Naive thymus-derived CD4-positive, alpha-beta T cell (primary cell): ENCODE data around the gene SYT14. TPM values are rescaled to one million over a fixed set of nuclear protein-coding genes. Genes with fewer than 3 reads are reported as not detected.
"Not testable (repeated sequence)": the region's sequence is repeated elsewhere in the genome, so short reads cannot be mapped to it uniquely, and the experiment has no call there.

ENCODE experiments used
- ATAC-seq: fragments of 150-1000 bp; cut with Tn5 transposase; 2 replicates; pipeline ENCODE4 v1.10.0; 2021; ENCODE audit warnings: mild to moderate bottlenecking, moderate library complexity
- CTCF ChIA-PET: fragments of 350-600 bp; sonication (Branson Sonifier 250); formaldehyde crosslinking; loops from one replicate; lab custom pipeline; 2021; ENCODE audit warnings: antibody characterized with exemption; lab: Charles Lee
- POLR2A ChIA-PET: fragments of 350-600 bp; sonication (Branson Sonifier 250); formaldehyde crosslinking; loops from one replicate; lab custom pipeline; 2021; ENCODE audit warnings: antibody characterized with exemption, inconsistent platforms; lab: Charles Lee
- DNase-seq, 9 donors: peaks; one replicate each; pipeline versions ENCODE4 v3.0.0 to v3.0.0-alpha.2; 2020 to 2022; ENCODE audit warnings: mixed read lengths in 1 of 9
- H3K27ac ChIP-seq: one replicate; pipeline ENCODE4 v1.7.0; 2013; ENCODE audit warnings: mild to moderate bottlenecking, low read depth, low read length, moderate library complexity
- H3K27me3 ChIP-seq, 2 donors: one replicate each; pipeline ENCODE4 v1.7.0; 2013; ENCODE audit warnings: low read length in 2 of 2, mild to moderate bottlenecking in 2 of 2, moderate library complexity in 2 of 2; ENCODE audit not compliant: control insufficient read depth in 2 of 2, insufficient read depth in 2 of 2
- H3K36me3 ChIP-seq, 3 experiments: 1 replicate in 2 of 3; 2 replicates in 1 of 3; pipeline ENCODE4 v1.7.0; 2013; ENCODE audit warnings: low read length in 3 of 3, mild to moderate bottlenecking in 3 of 3, moderate library complexity in 1 of 3; ENCODE audit not compliant: insufficient read depth in 3 of 3, control insufficient read depth in 2 of 3
- H3K4me1 ChIP-seq, 2 donors: one replicate each; pipeline ENCODE4 v1.7.0; 2013; ENCODE audit warnings: low read length in 2 of 2, mild to moderate bottlenecking in 2 of 2, moderate library complexity in 1 of 2; ENCODE audit not compliant: control insufficient read depth in 2 of 2, insufficient read depth in 2 of 2
- H3K4me3 ChIP-seq: 2 replicates; pipeline ENCODE4 v1.7.0; 2013; ENCODE audit warnings: mild to moderate bottlenecking, low read length
- H3K9me3 ChIP-seq, 3 experiments: 1 replicate in 2 of 3; 2 replicates in 1 of 3; pipeline ENCODE4 v1.7.0; 2013; ENCODE audit warnings: low read length in 3 of 3; ENCODE audit not compliant: control insufficient read depth in 2 of 3
- H3K27ac Mint-ChIP-seq, 9 donors: one replicate each; pipeline ENCODE4 v1.8.0; 2020 to 2022; ENCODE audit warnings: mixed read lengths in 9 of 9, mild to moderate bottlenecking in 8 of 9, moderate library complexity in 5 of 9, inconsistent platforms in 2 of 9
- H3K27me3 Mint-ChIP-seq, 5 donors: one replicate each; pipeline ENCODE4 v1.8.0; 2021 to 2022; ENCODE audit warnings: mixed read lengths in 5 of 5, mild to moderate bottlenecking in 1 of 5
- H3K36me3 Mint-ChIP-seq, 5 donors: one replicate each; pipeline ENCODE4 v1.8.0; 2020 to 2022; ENCODE audit warnings: mixed read lengths in 5 of 5, mild to moderate bottlenecking in 3 of 5, inconsistent platforms in 1 of 5
- H3K4me1 Mint-ChIP-seq, 7 donors: one replicate each; pipeline ENCODE4 v1.8.0; 2020 to 2022; ENCODE audit warnings: mixed read lengths in 7 of 7, mild to moderate bottlenecking in 3 of 7, inconsistent platforms in 1 of 7
- H3K4me3 Mint-ChIP-seq, 10 donors: one replicate each; pipeline ENCODE4 v1.8.0; 2020 to 2022; ENCODE audit warnings: mild to moderate bottlenecking in 10 of 10, mixed read lengths in 10 of 10, moderate library complexity in 6 of 10, inconsistent platforms in 2 of 10
- H3K9me3 Mint-ChIP-seq, 11 donors: one replicate each; pipeline ENCODE4 v1.8.0; 2020 to 2022; ENCODE audit warnings: mixed read lengths in 11 of 11, mild to moderate bottlenecking in 4 of 11, inconsistent platforms in 1 of 11, moderate library complexity in 1 of 11
- intact Hi-C, 2 donors: fragments of 100-400 bp; cut with micrococcal nuclease; formaldehyde crosslinking; loops; one replicate each; pipeline ENCODE4 v1.15.1; 2023
- polyA plus RNA-seq, 2 donors: library from polyadenylated mRNA; unstranded; fragments of 300-500 nt; fragmentation: Illumina TruSeq; gene quantifications; one replicate each; pipeline ENCODE4 v1.2.3, GENCODE V29; 2021
- total RNA-seq, 6 experiments: library from RNA in 5 of 6; stranded (reverse) in 5 of 6; gene quantifications; 1 replicate in 5 of 6; 2 replicates in 1 of 6; pipeline ENCODE4 v1.2.3 and lab custom pipeline; 2021 to 2026

Gene SYT14
- total RNA-seq (not detected), polyA plus RNA-seq (not detected), total RNA-seq (lab: John Stamatoyannopoulos, UW) (not detected)

- H3K9me3 Mint-ChIP-seq = peaks cover 0 to 31% (median 9%) of the 10 kb centered on the region in 11 donors
- H3K27ac ChIP-seq = no peak within 1 kb of the TSS
- CTCF ChIA-PET = no interaction called here
- no peaks in the 10 kb centered on the region for H3K9me3 ChIP-seq
- POLR2A ChIA-PET = no interaction called here
- peak within 1 kb of the TSS; percentile 63 to 83 (median 76) for H3K4me3 Mint-ChIP-seq
- DNase-seq (peak in 1 of 9 donors; percentile 25), ATAC-seq (no peak)
- peaks cover 66 to 75% (median 68%) of the 10 kb centered on the region in 5 donors for H3K27me3 Mint-ChIP-seq
- H3K4me3 ChIP-seq = no peak within 1 kb of the TSS
- intact Hi-C loops = no loop called here
- peaks cover 0 to 9% (median 2%) of the 10 kb centered on the region in 5 donors for H3K36me3 Mint-ChIP-seq
- H3K27ac Mint-ChIP-seq = peak within 1 kb of the TSS in 2 of 9 donors; percentile 26 to 66
- H3K27me3 ChIP-seq = peaks cover 0 to 3% of the 10 kb centered on the region in 2 donors
- no peaks in the 10 kb centered on the region for H3K36me3 ChIP-seq
- H3K4me1 ChIP-seq = no peaks in the 10 kb centered on the region
- peaks cover 6 to 24% (median 16%) of the 10 kb centered on the region in 7 donors for H3K4me1 Mint-ChIP-seq
Observed at GRCh38 chr1:209937996-209938959, at the start of gene SYT14. TSS of gene SYT14 (plus strand) at chr1:209938217. CDS start at chr1:209938265, 48 bp downstream.

GRCh38 chr1:209888291-209889076, 49.5 kb upstream of the SYT14 start:
- H3K27me3 ChIP-seq, H3K4me1 ChIP-seq, H3K9me3 Mint-ChIP-seq, H3K4me3 ChIP-seq, H3K36me3 Mint-ChIP-seq, CTCF ChIA-PET, H3K4me3 Mint-ChIP-seq, POLR2A ChIA-PET, ATAC-seq, H3K4me1 Mint-ChIP-seq, intact Hi-C loops, DNase-seq, H3K9me3 ChIP-seq, H3K27ac ChIP-seq, H3K27ac Mint-ChIP-seq, H3K36me3 ChIP-seq: not testable (repeated sequence)
- H3K27me3 Mint-ChIP-seq = peaks cover 8 to 33% (median 21%) of the 10 kb centered on the region in 5 donors

- H3K4me1 ChIP-seq = no peaks in the 10 kb centered on the region
- POLR2A ChIA-PET = no interaction called here
- DNase-seq (no peak), ATAC-seq (no peak)
- H3K36me3 ChIP-seq = no peaks in the 10 kb centered on the region
- H3K4me1 Mint-ChIP-seq = peaks cover 0 to 2% (median 0%) of the 10 kb centered on the region in 7 donors
- H3K36me3 Mint-ChIP-seq = no peaks in the 10 kb centered on the region
- H3K9me3 Mint-ChIP-seq = no peaks in the 10 kb centered on the region
- intact Hi-C loops = no loop called here
- H3K27me3 ChIP-seq = peaks cover 0 to 6% of the 10 kb centered on the region in 2 donors
- no peak overlapping the region for H3K27ac ChIP-seq
- no peaks in the 10 kb centered on the region for H3K9me3 ChIP-seq
- H3K27ac Mint-ChIP-seq = no peak overlapping the region
- no peak overlapping the region for H3K4me3 Mint-ChIP-seq
- no peak overlapping the region for H3K4me3 ChIP-seq
- H3K27me3 Mint-ChIP-seq = peaks cover 8 to 32% (median 18%) of the 10 kb centered on the region in 5 donors
- CTCF ChIA-PET = no interaction called here
Observed at GRCh38 chr1:209889077-209889418, 49.0 kb upstream of the SYT14 start.

GRCh38 chr1:209890641-209891330, 47.2 kb upstream of the SYT14 start:
- Mint-ChIP-seq H3K27ac (no peak overlapping the region), H3K4me3 (no peak overlapping the region), H3K9me3 (no peaks in the 10 kb centered on the region), H3K36me3 (no peaks in the 10 kb centered on the region), H3K27me3 (peaks cover 3 to 34% (median 17%) of the 10 kb centered on the region in 5 donors), H3K4me1 (peaks cover 0 to 6% (median 4%) of the 10 kb centered on the region in 7 donors)
- ChIA-PET CTCF (no interaction called here), POLR2A (no interaction called here)
- intact Hi-C loops = no loop called here
- no peaks in the 10 kb centered on the region for H3K27me3 ChIP-seq
- ATAC-seq (no peak), DNase-seq (no peak)
- H3K4me1 ChIP-seq = no peaks in the 10 kb centered on the region
- H3K27ac ChIP-seq = no peak overlapping the region
- H3K9me3 ChIP-seq = no peaks in the 10 kb centered on the region
- no peak overlapping the region for H3K4me3 ChIP-seq
- no peaks in the 10 kb centered on the region for H3K36me3 ChIP-seq

- peaks cover 0 to 6% (median 0%) of the 10 kb centered on the region in 11 donors for H3K9me3 Mint-ChIP-seq
- Histone ChIP-seq H3K4me3 (no peak overlapping the region), H3K36me3 (no peaks in the 10 kb centered on the region), H3K27ac (no peak overlapping the region), H3K9me3 (no peaks in the 10 kb centered on the region), H3K27me3 (no peaks in the 10 kb centered on the region), H3K4me1 (no peaks in the 10 kb centered on the region)
- DNase-seq = no peak
- peaks cover 1 to 10% (median 9%) of the 10 kb centered on the region in 7 donors for H3K4me1 Mint-ChIP-seq
- H3K27ac Mint-ChIP-seq = no peak overlapping the region
- POLR2A ChIA-PET = no interaction called here
- no peak overlapping the region for H3K4me3 Mint-ChIP-seq
- CTCF ChIA-PET = no interaction called here
- intact Hi-C loops = no loop called here
- peaks cover 4 to 32% (median 8%) of the 10 kb centered on the region in 5 donors for H3K27me3 Mint-ChIP-seq
- no peaks in the 10 kb centered on the region for H3K36me3 Mint-ChIP-seq
- no peak for ATAC-seq
Observed at GRCh38 chr1:209893751-209894150, 44.3 kb upstream of the SYT14 start.

- Mint-ChIP-seq H3K9me3 (peaks cover 0 to 6% (median 0%) of the 10 kb centered on the region in 11 donors), H3K36me3 (no peaks in the 10 kb centered on the region), H3K4me1 (peaks cover 1 to 10% (median 9%) of the 10 kb centered on the region in 7 donors), H3K27me3 (peaks cover 4 to 32% (median 13%) of the 10 kb centered on the region in 5 donors), H3K27ac (peak overlapping the region in 5 of 9 donors; percentile 3 to 68 (median 8)), H3K4me3 (peak overlapping the region in 1 of 10 donors; percentile 16)
- no peaks in the 10 kb centered on the region for H3K4me1 ChIP-seq
- no peaks in the 10 kb centered on the region for H3K27me3 ChIP-seq
- H3K36me3 ChIP-seq = no peaks in the 10 kb centered on the region
- H3K4me3 ChIP-seq = no peak overlapping the region
- H3K9me3 ChIP-seq = no peaks in the 10 kb centered on the region
- no peak for DNase-seq
- ChIA-PET POLR2A (no interaction called here), CTCF (interaction anchor here (1.3 kb wide), 1 partner anchor 14 kb away, joined by 3 read pairs; no protein-coding TSS in a partner anchor)
- intact Hi-C loops = no loop called here
- ATAC-seq = no peak
- no peak overlapping the region for H3K27ac ChIP-seq
Observed at GRCh38 chr1:209895709-209896108, 42.3 kb upstream of the SYT14 start.
